ENCODE results near the gene PPP1R3E. TPM values are rescaled to one million over a fixed set of nuclear protein-coding genes. Genes with fewer than 3 reads are reported as not detected.

The PPP1R3E gene
- total RNA-seq, 4 donors from 2014 or later = 5.4 to 6.3 (median 5.5) TPM

- no peak for DNase-seq (ENCODE audit: extremely low spot score)
- Histone ChIP-seq H3K27ac (replicated peaks in 1 of 4) (peak overlapping the region in 1 of 4 donors; percentile 18), H3K4me1 (peaks cover 0 to 13% (median 4%) of the 10 kb centered on the region in 4 donors), H3K36me3 (no peaks in the 10 kb centered on the region), H3K4me3 (no peak overlapping the region), H3K27me3 (peaks cover 0 to 4% (median 0%) of the 10 kb centered on the region in 4 donors), H3K9me3 (no peaks in the 10 kb centered on the region)
- TF ChIP-seq EP300 (IDR thresholded peaks at IDR 0.05) (peak; percentile 21), CTCF (IDR thresholded peaks at IDR 0.05) (no peak)
- intact Hi-C loops (cut with DNase I) = no loop called here
- WGBS = 72% methylated on average over 5 of the region's 5 CpGs
Measured at GRCh38 chr14:23258256-23258655, 44.4 kb downstream of the PPP1R3E start.

GRCh38 chr14:23252420-23253333 lies 50.0 kb downstream of the PPP1R3E start:
- Histone ChIP-seq H3K27ac (replicated peaks in 1 of 4) (no peak overlapping the region), H3K27me3 (peaks cover 0 to 9% (median 0%) of the 10 kb centered on the region in 4 donors), H3K9me3 (no peaks in the 10 kb centered on the region), H3K4me3 (no peak overlapping the region), H3K36me3 (no peaks in the 10 kb centered on the region), H3K4me1 (peaks cover 0 to 4% (median 0%) of the 10 kb centered on the region in 4 donors)
- WGBS = 50% methylated on average over 4 of the region's 4 CpGs
- intact Hi-C loops (cut with DNase I) = no loop called here
- no peak for DNase-seq (ENCODE audit: extremely low spot score)
- no peak for TF ChIP-seq POLR2A (IDR thresholded peaks at IDR 0.05; ENCODE audit: low read depth)
- TF ChIP-seq POLR2AphosphoS5 (IDR thresholded peaks at IDR 0.05) = no peak
- TF ChIP-seq EP300 (IDR thresholded peaks at IDR 0.05) = no peak
- no peak for TF ChIP-seq CTCF (IDR thresholded peaks at IDR 0.05)

- intact Hi-C loops (cut with DNase I) = no loop called here
- DNase-seq (ENCODE audit: extremely low spot score) = no peak
- TF ChIP-seq CTCF (IDR thresholded peaks at IDR 0.05) = no peak
- no peak for TF ChIP-seq POLR2A (IDR thresholded peaks at IDR 0.05; ENCODE audit: low read depth)
- TF ChIP-seq EP300 (IDR thresholded peaks at IDR 0.05) = no peak
- TF ChIP-seq POLR2AphosphoS5 (IDR thresholded peaks at IDR 0.05) = no peak
- H3K9me3 ChIP-seq = no peaks in the 10 kb centered on the region
- WGBS = 36% methylated on average over 3 of the region's 3 CpGs
- H3K27ac ChIP-seq (replicated peaks in 1 of 4) = no peak overlapping the region
- peaks cover 0 to 4% (median 0%) of the 10 kb centered on the region in 4 donors for H3K4me1 ChIP-seq
- no peaks in the 10 kb centered on the region for H3K36me3 ChIP-seq
- peaks cover 0 to 9% (median 0%) of the 10 kb centered on the region in 4 donors for H3K27me3 ChIP-seq
- no peak overlapping the region for H3K4me3 ChIP-seq
Measured at GRCh38 chr14:23252006-23252405, 50.7 kb downstream of the PPP1R3E start.

GRCh38 chr14:23249824-23250223 lies 52.8 kb downstream of the PPP1R3E start:
- DNase-seq (ENCODE audit: extremely low spot score) = no peak
- TF ChIP-seq POLR2A (IDR thresholded peaks at IDR 0.05; ENCODE audit: low read depth) = no peak
- TF ChIP-seq CTCF (IDR thresholded peaks at IDR 0.05) = no peak
- no peak for TF ChIP-seq EP300 (IDR thresholded peaks at IDR 0.05)
- no peak for TF ChIP-seq POLR2AphosphoS5 (IDR thresholded peaks at IDR 0.05)
- H3K4me1 ChIP-seq = peaks cover 0 to under 1% (median 0%) of the 10 kb centered on the region in 4 donors
- H3K27me3 ChIP-seq = peaks cover 0 to 9% (median 0%) of the 10 kb centered on the region in 4 donors
- 91% methylated on average over 6 of the region's 6 CpGs for whole genome bisulfite sequencing
- intact Hi-C loops (cut with DNase I) = no loop called here
- H3K27ac ChIP-seq (replicated peaks in 1 of 4) = no peak overlapping the region
- H3K4me3 ChIP-seq = no peak overlapping the region
- no peaks in the 10 kb centered on the region for H3K36me3 ChIP-seq
- H3K9me3 ChIP-seq = no peaks in the 10 kb centered on the region
